ENCODE results near the gene CNIH1. TPM values are rescaled to one million over a fixed set of nuclear protein-coding genes. Genes with fewer than 3 reads are reported as not detected.

Gene CNIH1
- total RNA-seq, 1 donor from 2014 or later = 71.9 TPM

- H3K36me3 Mint-ChIP-seq (ENCODE audit: unreplicated experiment) = no peaks in the 10 kb centered on the region
- DNase-seq = peak; percentile 92
- H3K4me3 Mint-ChIP-seq (ENCODE audit: unreplicated experiment) = peak within 1 kb of the TSS; percentile 90
- peaks cover 26% of the 10 kb centered on the region for H3K4me1 Mint-ChIP-seq (ENCODE audit: low read depth, unreplicated experiment)
- TF ChIP-seq CTCF (IDR thresholded peaks at IDR 0.05; ENCODE audit: partially characterized antibody, unreplicated experiment) = no peak
- H3K27ac Mint-ChIP-seq (ENCODE audit: unreplicated experiment) = peak within 1 kb of the TSS; percentile 91
- peaks cover 7% of the 10 kb centered on the region for H3K9me3 Mint-ChIP-seq (ENCODE audit: unreplicated experiment)
- peaks cover 5% of the 10 kb centered on the region for H3K27me3 Mint-ChIP-seq (ENCODE audit: unreplicated experiment)
These were observed 47.6 kb upstream of the CNIH1 start, which contains the start of gene GMFB for GRCh38 chr14:54488646-54489317. Gene GMFB, minus strand, starts transcription at chr14:54488980. Its CDS starts 53 bp downstream, at chr14:54488927.

- no peaks in the 10 kb centered on the region for H3K36me3 Mint-ChIP-seq (ENCODE audit: unreplicated experiment)
- H3K9me3 Mint-ChIP-seq (ENCODE audit: unreplicated experiment) = peaks cover 7% of the 10 kb centered on the region
- peaks cover 26% of the 10 kb centered on the region for H3K4me1 Mint-ChIP-seq (ENCODE audit: low read depth, unreplicated experiment)
- peak overlapping the region; percentile 90 for H3K4me3 Mint-ChIP-seq (ENCODE audit: unreplicated experiment)
- H3K27ac Mint-ChIP-seq (ENCODE audit: unreplicated experiment) = peak overlapping the region; percentile 91
- DNase-seq = no peak
- TF ChIP-seq CTCF (IDR thresholded peaks at IDR 0.05; ENCODE audit: partially characterized antibody, unreplicated experiment) = peak; percentile 42
- H3K27me3 Mint-ChIP-seq (ENCODE audit: unreplicated experiment) = peaks cover 5% of the 10 kb centered on the region
These were observed 47.1 kb upstream of the CNIH1 start for GRCh38 chr14:54488318-54488645.

- no peak for TF ChIP-seq CTCF (IDR thresholded peaks at IDR 0.05; ENCODE audit: partially characterized antibody, unreplicated experiment)
- H3K27me3 Mint-ChIP-seq (ENCODE audit: unreplicated experiment) = peaks cover 5% of the 10 kb centered on the region
- H3K4me3 Mint-ChIP-seq (ENCODE audit: unreplicated experiment) = peak overlapping the region; percentile 90
- no peak for DNase-seq
- peaks cover 29% of the 10 kb centered on the region for H3K4me1 Mint-ChIP-seq (ENCODE audit: low read depth, unreplicated experiment)
- H3K27ac Mint-ChIP-seq (ENCODE audit: unreplicated experiment) = peak overlapping the region; percentile 91
- H3K9me3 Mint-ChIP-seq (ENCODE audit: unreplicated experiment) = peaks cover 7% of the 10 kb centered on the region
- H3K36me3 Mint-ChIP-seq (ENCODE audit: unreplicated experiment) = no peaks in the 10 kb centered on the region
These were observed 46.6 kb upstream of the CNIH1 start for GRCh38 chr14:54487771-54488170.

- H3K27me3 Mint-ChIP-seq (ENCODE audit: unreplicated experiment) = peaks cover 5% of the 10 kb centered on the region
- no peak for DNase-seq
- peaks cover 30% of the 10 kb centered on the region for H3K4me1 Mint-ChIP-seq (ENCODE audit: low read depth, unreplicated experiment)
- TF ChIP-seq CTCF (IDR thresholded peaks at IDR 0.05; ENCODE audit: partially characterized antibody, unreplicated experiment) = no peak
- H3K9me3 Mint-ChIP-seq (ENCODE audit: unreplicated experiment) = peaks cover 7% of the 10 kb centered on the region
- H3K4me3 Mint-ChIP-seq (ENCODE audit: unreplicated experiment) = peak overlapping the region; percentile 90
- H3K36me3 Mint-ChIP-seq (ENCODE audit: unreplicated experiment) = no peaks in the 10 kb centered on the region
- peak overlapping the region; percentile 84 for H3K27ac Mint-ChIP-seq (ENCODE audit: unreplicated experiment)
These were observed 45.5 kb upstream of the CNIH1 start for GRCh38 chr14:54486685-54487084.

- no peak for TF ChIP-seq CTCF (IDR thresholded peaks at IDR 0.05; ENCODE audit: partially characterized antibody, unreplicated experiment)
- no peaks in the 10 kb centered on the region for H3K27me3 Mint-ChIP-seq (ENCODE audit: unreplicated experiment)
- H3K9me3 Mint-ChIP-seq (ENCODE audit: unreplicated experiment) = peaks cover 4% of the 10 kb centered on the region
- H3K36me3 Mint-ChIP-seq (ENCODE audit: unreplicated experiment) = no peaks in the 10 kb centered on the region
- H3K4me3 Mint-ChIP-seq (ENCODE audit: unreplicated experiment) = no peak overlapping the region
- DNase-seq = no peak
- peaks cover 25% of the 10 kb centered on the region for H3K4me1 Mint-ChIP-seq (ENCODE audit: low read depth, unreplicated experiment)
- H3K27ac Mint-ChIP-seq (ENCODE audit: unreplicated experiment) = no peak overlapping the region
These were observed 42.7 kb upstream of the CNIH1 start for GRCh38 chr14:54483846-54484245.
